GM12878 (cell line): Measurements from ENCODE around the gene HDAC3. TPM values are rescaled to one million over a fixed set of nuclear protein-coding genes. Genes with fewer than 3 reads are reported as not detected.

ENCODE experiments used
- ATAC-seq: fragments of 200-7000 bp; cut with Tn5 transposase; 3 replicates; pipeline ENCODE4 v1.9.1; 2020; ENCODE audit warnings: mild to moderate bottlenecking, moderate library complexity
- BruUV-seq: library from RNA; stranded (reverse); fragments of 400-500 nt; replicated peaks from 2 replicates; lab custom pipeline; 2021; lab: Mats Ljungman, UMichigan
- CTCF ChIA-PET: fragments of 300-600 bp; sonication (Branson Sonifier 250); formaldehyde crosslinking; extraction: SDS; loops from one replicate; lab custom pipeline; 2021; ENCODE audit warnings: inconsistent platforms; lab: Yijun Ruan, JAX
- POLR2A ChIA-PET: fragments of 350-600 bp; formaldehyde crosslinking; extraction: SDS; loops from one replicate; lab custom pipeline; 2021; ENCODE audit warnings: inconsistent platforms; lab: Charles Lee
- RAD21 ChIA-PET: fragments of 300-600 bp; sonication (Branson Sonifier 250); formaldehyde crosslinking; loops from one replicate; lab custom pipeline; 2023; ENCODE audit warnings: antibody characterized with exemption; ENCODE audit not compliant: unreplicated experiment; lab: Charles Lee
- SMC1A ChIA-PET: fragments of 300-600 bp; sonication (Branson Sonifier 250); formaldehyde crosslinking; loops from one replicate; lab custom pipeline; 2023; ENCODE audit not compliant: unreplicated experiment, uncharacterized antibody; lab: Charles Lee
- DNase-seq: peaks from one replicate; pipeline ENCODE4 v3.0.0-alpha.2; 2011; ENCODE audit warnings: low read depth, low spot score
- FAIRE-seq: peaks from 3 replicates; lab custom pipeline; 2011; peaks lifted over from hg19 to GRCh38; lab: Jason Lieb, UNC
- H2AFZ ChIP-seq: 2 replicates; pipeline ENCODE4 v1.6.0; 2011; ENCODE audit warnings: low read depth, low read length, control low read depth; ENCODE audit not compliant: control insufficient read depth
- H3K27ac ChIP-seq: 2 replicates; pipeline ENCODE4 v1.5.1; 2011; ENCODE audit warnings: control low read depth; ENCODE audit not compliant: control insufficient read depth, insufficient read depth
- H3K27me3 ChIP-seq, 2 experiments: replicated peaks in 1 of 2; 2 replicates each; pipeline versions ENCODE4 v1.6.0 to v1.6.1; 2011; ENCODE audit warnings: low read length in 1 of 2; ENCODE audit not compliant: control insufficient read depth in 2 of 2, insufficient read depth in 2 of 2
- H3K36me3 ChIP-seq, 2 experiments: 2 replicates each; pipeline ENCODE4 v1.5.1; 2011; ENCODE audit warnings: low read length in 1 of 2; ENCODE audit not compliant: control insufficient read depth in 2 of 2, insufficient read depth in 2 of 2
- H3K4me1 ChIP-seq: 2 replicates; pipeline ENCODE4 v1.6.1; 2011; ENCODE audit warnings: mild to moderate bottlenecking, low read length, moderate library complexity, mixed read lengths; ENCODE audit not compliant: control insufficient read depth, insufficient read depth
- H3K4me2 ChIP-seq: 2 replicates; pipeline ENCODE4 v1.6.0; 2011; ENCODE audit warnings: control low read depth; ENCODE audit not compliant: control insufficient read depth, insufficient read depth
- H3K4me3 ChIP-seq: fragments of 200-600 bp; sonication (generic); 2 replicates; pipeline ENCODE4 v1.5.1; 2016
- H3K79me2 ChIP-seq: 2 replicates; pipeline ENCODE4 v1.6.0; 2011; ENCODE audit warnings: low read length; ENCODE audit not compliant: control insufficient read depth, insufficient read depth
- H3K9ac ChIP-seq: 2 replicates; pipeline ENCODE4 v1.8.0; 2011; ENCODE audit warnings: low read length, control low read depth, mixed read lengths; ENCODE audit not compliant: control insufficient read depth, insufficient read depth
- H3K9me3 ChIP-seq: replicated peaks from 3 replicates; pipeline ENCODE4 v1.5.1; 2011; ENCODE audit warnings: mild to moderate bottlenecking, low read length; ENCODE audit not compliant: control insufficient read depth, insufficient read depth
- H4K20me1 ChIP-seq: 2 replicates; pipeline ENCODE4 v1.6.0; 2011; ENCODE audit not compliant: control insufficient read depth, insufficient read depth
- BRCA1 ChIP-seq: IDR thresholded peaks from 2 replicates; pipeline ENCODE4 v1.6.1; 2011; ENCODE audit warnings: low read depth, low read length, improper control_type of control experiment
- CBX5 ChIP-seq: sonication (generic); IDR thresholded peaks from 2 replicates; pipeline ENCODE4 v1.6.1; 2016; ENCODE audit warnings: low read depth, moderate library complexity, mild to moderate bottlenecking, inconsistent platforms
- EGR1 ChIP-seq, 2 experiments: IDR thresholded peaks; 1 replicate in 1 of 2; 2 replicates in 1 of 2; pipeline ENCODE4 v1.6.1; 2011 to 2012; ENCODE audit warnings: low read depth in 2 of 2, low read length in 2 of 2, borderline replicate concordance in 1 of 2, mild to moderate bottlenecking in 1 of 2, moderate library complexity in 1 of 2
- GABPA ChIP-seq: IDR thresholded peaks from 2 replicates; pipeline ENCODE4 v1.6.1; 2014; ENCODE audit warnings: antibody characterized with exemption, low read depth, mild to moderate bottlenecking, inconsistent platforms
- HDGF ChIP-seq: fragments of 450-650 bp; IDR thresholded peaks from 2 replicates; pipeline ENCODE4 v1.6.1; 2016; ENCODE audit warnings: antibody characterized with exemption
- JUND ChIP-seq: IDR thresholded peaks from 2 replicates; pipeline ENCODE4 v1.6.1; 2012; ENCODE audit warnings: low read depth, mild to moderate bottlenecking, low read length, improper control_type of control experiment, moderate library complexity
- RB1 ChIP-seq: fragments of 450-650 bp; formaldehyde crosslinking; IDR thresholded peaks from 2 replicates; pipeline ENCODE4 v1.6.1; 2017; ENCODE audit warnings: mild to moderate bottlenecking, borderline replicate concordance
- RBBP5 ChIP-seq: fragments of 200-600 bp; sonication (generic); conservative IDR thresholded peaks from 2 replicates; pipeline ENCODE4 v1.6.1; 2016
- RFX5 ChIP-seq: IDR thresholded peaks from 2 replicates; pipeline ENCODE4 v1.6.1; 2011; ENCODE audit warnings: low read depth, low read length, improper control_type of control experiment
- SREBF1 ChIP-seq: IDR thresholded peaks from 2 replicates; pipeline ENCODE4 v1.6.1; 2012; ENCODE audit warnings: mild to moderate bottlenecking, low read length
- STAT1 ChIP-seq: fragments of 450-650 bp; conservative IDR thresholded peaks from 2 replicates; pipeline ENCODE4 v1.6.1; 2014; ENCODE audit warnings: antibody characterized with exemption, mild to moderate bottlenecking
- TCF7 ChIP-seq: IDR thresholded peaks from 2 replicates; pipeline ENCODE4 v1.6.1; 2014; ENCODE audit warnings: antibody characterized with exemption, borderline replicate concordance
- YY1 ChIP-seq: IDR thresholded peaks from 2 replicates; pipeline ENCODE4 v1.6.1; 2011; ENCODE audit warnings: low read depth, mild to moderate bottlenecking, low read length
- WGBS: methylation state at CpG from one replicate; pipeline ENCODE4 v1.1.6; 2016; ENCODE audit warnings: low lambda C conversion rate; ENCODE audit not compliant: insufficient replicate concordance, insufficient coverage; ENCODE audit errors: missing lambda C conversion rate; 5-methylcytosine and 5-hydroxymethylcytosine counted together
- in situ Hi-C: fragments of 300-500 bp; cut with MboI; formaldehyde crosslinking; loops from 9 replicates; pipeline ENCODE4 v1.14.3; 2018; ENCODE audit warnings: mixed read lengths
- intact Hi-C: fragments of 100-400 bp; cut with micrococcal nuclease; formaldehyde crosslinking; loops from one replicate; pipeline ENCODE4 v1.14.2; 2022; ENCODE audit not compliant: unreplicated experiment
- polyA plus RNA-seq, 11 experiments: library from polyadenylated mRNA; depleted of rRNA in 4 of 11; unstranded in 6 of 11; stranded (reverse) in 5 of 11; fragments of >200 nt; fragmentation: Nextera tagmentation in 4 of 11; fragmentation: Illumina TruSeq in 1 of 11; extraction: Ambion mirVana in 4 of 11; extraction: Trizol in 1 of 11; gene quantifications; 1 replicate in 1 of 11; 2 replicates in 10 of 11; pipeline versions ENCODE4 v1.2.1 to v1.2.3, GENCODE V29; 2011 to 2016; ENCODE audit warnings: inconsistent platforms in 2 of 11, missing spikeins in 2 of 11, low read depth in 1 of 11
- total RNA-seq, 4 experiments: library from RNA; depleted of rRNA in 3 of 4; stranded (reverse); fragments of >200 nt in 3 of 4; fragmentation: Illumina TruSeq in 1 of 4; extraction: Trizol in 1 of 4; gene quantifications; 2 replicates each; pipeline versions ENCODE4 v1.2.1 to v1.2.3, GENCODE V29; 2013 to 2021
- TF ChIP-seq, protein P1 (sequence below): fragments of 450-650 bp; IDR thresholded peaks from 2 replicates; pipeline ENCODE4 v1.6.1; 2017; ENCODE audit warnings: mild to moderate bottlenecking, moderate library complexity
- TF ChIP-seq, protein P2 (sequence below): fragments of 150-350 bp; IDR thresholded peaks from 2 replicates; pipeline ENCODE4 v1.6.1; 2016; ENCODE audit warnings: low read depth, low read length
- TF ChIP-seq, protein P3 (sequence below): IDR thresholded peaks from 2 replicates; pipeline ENCODE4 v1.6.1; 2011; ENCODE audit warnings: low read depth, low read length, improper control_type of control experiment, borderline replicate concordance

The HDAC3 gene
- total and polyA plus RNA-seq, 10 of the 15 experiments (the other 5 are each of a cell fraction or from before 2014, with no cell fraction given) = 62.2 to 140 (median 112) TPM

DNA sequence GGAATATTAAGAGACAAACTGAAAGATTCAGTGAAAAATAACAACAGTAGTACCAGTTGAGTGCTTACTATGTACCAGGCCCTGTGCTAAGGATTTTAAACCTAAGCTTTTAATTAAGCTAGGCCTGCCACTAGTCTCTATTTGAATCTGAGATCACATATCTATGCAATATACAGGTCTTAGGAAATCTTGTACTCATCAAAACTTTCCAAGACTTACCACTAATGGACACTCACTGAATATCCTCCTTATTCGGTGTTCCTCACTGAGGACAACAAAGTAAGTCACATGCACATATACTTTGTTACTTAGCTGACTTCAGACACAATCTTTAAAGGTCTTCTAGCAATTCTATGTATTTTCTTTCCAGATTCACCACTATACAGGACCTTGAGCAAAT is 50.4 kb downstream of the HDAC3 start:
- DNase-seq = no peak
- no peak for ATAC-seq
- POLR2A ChIA-PET = no interaction called here
- peaks cover 15% of the 10 kb centered on the region for H3K4me1 ChIP-seq
- H3K36me3 ChIP-seq = peaks cover 2 to 39% of the 10 kb centered on the region in 2 experiments
- no peak overlapping the region for H3K9ac ChIP-seq
- no peak for TF ChIP-seq RBBP5
- no peak for TF ChIP-seq YY1
- TF ChIP-seq, protein P1, sequence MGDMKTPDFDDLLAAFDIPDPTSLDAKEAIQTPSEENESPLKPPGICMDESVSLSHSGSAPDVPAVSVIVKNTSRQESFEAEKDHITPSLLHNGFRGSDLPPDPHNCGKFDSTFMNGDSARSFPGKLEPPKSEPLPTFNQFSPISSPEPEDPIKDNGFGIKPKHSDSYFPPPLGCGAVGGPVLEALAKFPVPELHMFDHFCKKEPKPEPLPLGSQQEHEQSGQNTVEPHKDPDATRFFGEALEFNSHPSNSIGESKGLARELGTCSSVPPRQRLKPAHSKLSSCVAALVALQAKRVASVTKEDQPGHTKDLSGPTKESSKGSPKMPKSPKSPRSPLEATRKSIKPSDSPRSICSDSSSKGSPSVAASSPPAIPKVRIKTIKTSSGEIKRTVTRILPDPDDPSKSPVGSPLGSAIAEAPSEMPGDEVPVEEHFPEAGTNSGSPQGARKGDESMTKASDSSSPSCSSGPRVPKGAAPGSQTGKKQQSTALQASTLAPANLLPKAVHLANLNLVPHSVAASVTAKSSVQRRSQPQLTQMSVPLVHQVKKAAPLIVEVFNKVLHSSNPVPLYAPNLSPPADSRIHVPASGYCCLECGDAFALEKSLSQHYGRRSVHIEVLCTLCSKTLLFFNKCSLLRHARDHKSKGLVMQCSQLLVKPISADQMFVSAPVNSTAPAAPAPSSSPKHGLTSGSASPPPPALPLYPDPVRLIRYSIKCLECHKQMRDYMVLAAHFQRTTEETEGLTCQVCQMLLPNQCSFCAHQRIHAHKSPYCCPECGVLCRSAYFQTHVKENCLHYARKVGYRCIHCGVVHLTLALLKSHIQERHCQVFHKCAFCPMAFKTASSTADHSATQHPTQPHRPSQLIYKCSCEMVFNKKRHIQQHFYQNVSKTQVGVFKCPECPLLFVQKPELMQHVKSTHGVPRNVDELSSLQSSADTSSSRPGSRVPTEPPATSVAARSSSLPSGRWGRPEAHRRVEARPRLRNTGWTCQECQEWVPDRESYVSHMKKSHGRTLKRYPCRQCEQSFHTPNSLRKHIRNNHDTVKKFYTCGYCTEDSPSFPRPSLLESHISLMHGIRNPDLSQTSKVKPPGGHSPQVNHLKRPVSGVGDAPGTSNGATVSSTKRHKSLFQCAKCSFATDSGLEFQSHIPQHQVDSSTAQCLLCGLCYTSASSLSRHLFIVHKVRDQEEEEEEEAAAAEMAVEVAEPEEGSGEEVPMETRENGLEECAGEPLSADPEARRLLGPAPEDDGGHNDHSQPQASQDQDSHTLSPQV = no peak
- no peak for TF ChIP-seq RB1
- no peak for TF ChIP-seq EGR1 (IDR thresholded peaks at IDR 0.05; ENCODE audit: borderline replicate concordance in 1 of 2, low read depth in 2 of 2, low read length in 2 of 2)
- no peak for TF ChIP-seq TCF7
- no peak for TF ChIP-seq HDGF
- TF ChIP-seq, protein P2, sequence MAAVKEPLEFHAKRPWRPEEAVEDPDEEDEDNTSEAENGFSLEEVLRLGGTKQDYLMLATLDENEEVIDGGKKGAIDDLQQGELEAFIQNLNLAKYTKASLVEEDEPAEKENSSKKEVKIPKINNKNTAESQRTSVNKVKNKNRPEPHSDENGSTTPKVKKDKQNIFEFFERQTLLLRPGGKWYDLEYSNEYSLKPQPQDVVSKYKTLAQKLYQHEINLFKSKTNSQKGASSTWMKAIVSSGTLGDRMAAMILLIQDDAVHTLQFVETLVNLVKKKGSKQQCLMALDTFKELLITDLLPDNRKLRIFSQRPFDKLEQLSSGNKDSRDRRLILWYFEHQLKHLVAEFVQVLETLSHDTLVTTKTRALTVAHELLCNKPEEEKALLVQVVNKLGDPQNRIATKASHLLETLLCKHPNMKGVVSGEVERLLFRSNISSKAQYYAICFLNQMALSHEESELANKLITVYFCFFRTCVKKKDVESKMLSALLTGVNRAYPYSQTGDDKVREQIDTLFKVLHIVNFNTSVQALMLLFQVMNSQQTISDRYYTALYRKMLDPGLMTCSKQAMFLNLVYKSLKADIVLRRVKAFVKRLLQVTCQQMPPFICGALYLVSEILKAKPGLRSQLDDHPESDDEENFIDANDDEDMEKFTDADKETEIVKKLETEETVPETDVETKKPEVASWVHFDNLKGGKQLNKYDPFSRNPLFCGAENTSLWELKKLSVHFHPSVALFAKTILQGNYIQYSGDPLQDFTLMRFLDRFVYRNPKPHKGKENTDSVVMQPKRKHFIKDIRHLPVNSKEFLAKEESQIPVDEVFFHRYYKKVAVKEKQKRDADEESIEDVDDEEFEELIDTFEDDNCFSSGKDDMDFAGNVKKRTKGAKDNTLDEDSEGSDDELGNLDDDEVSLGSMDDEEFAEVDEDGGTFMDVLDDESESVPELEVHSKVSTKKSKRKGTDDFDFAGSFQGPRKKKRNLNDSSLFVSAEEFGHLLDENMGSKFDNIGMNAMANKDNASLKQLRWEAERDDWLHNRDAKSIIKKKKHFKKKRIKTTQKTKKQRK = no peak
- no peak for TF ChIP-seq JUND
- TF ChIP-seq CBX5 = no peak
- no peak for TF ChIP-seq GABPA
- no peak for TF ChIP-seq BRCA1
- no peak for TF ChIP-seq STAT1
- TF ChIP-seq, protein P3, sequence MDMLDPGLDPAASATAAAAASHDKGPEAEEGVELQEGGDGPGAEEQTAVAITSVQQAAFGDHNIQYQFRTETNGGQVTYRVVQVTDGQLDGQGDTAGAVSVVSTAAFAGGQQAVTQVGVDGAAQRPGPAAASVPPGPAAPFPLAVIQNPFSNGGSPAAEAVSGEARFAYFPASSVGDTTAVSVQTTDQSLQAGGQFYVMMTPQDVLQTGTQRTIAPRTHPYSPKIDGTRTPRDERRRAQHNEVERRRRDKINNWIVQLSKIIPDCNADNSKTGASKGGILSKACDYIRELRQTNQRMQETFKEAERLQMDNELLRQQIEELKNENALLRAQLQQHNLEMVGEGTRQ = no peak
- TF ChIP-seq RFX5 = no peak
- no peak for TF ChIP-seq SREBF1
- H3K27me3 ChIP-seq = no peaks in the 10 kb centered on the region
- in situ Hi-C loops = no loop called here
- RAD21 ChIA-PET = no interaction called here
- SMC1A ChIA-PET = no interaction called here
- peaks cover 19% of the 10 kb centered on the region for H3K79me2 ChIP-seq
- WGBS = 100% methylated on average over 1 of the region's 1 CpG
- intact Hi-C loops = no loop called here
- no peak overlapping the region for H3K4me2 ChIP-seq
- no peaks in the 10 kb centered on the region for H4K20me1 ChIP-seq
- CTCF ChIA-PET = interaction anchor here (0.8 kb wide), 1 partner anchor 18 kb away, joined by 3 read pairs; no protein-coding TSS in a partner anchor
- no peak overlapping the region for H2AFZ ChIP-seq
- BruUV-seq = no TSS peak
- H3K27ac ChIP-seq = no peak overlapping the region
- no peaks in the 10 kb centered on the region for H3K9me3 ChIP-seq
- no peak for FAIRE-seq
- no peak overlapping the region for H3K4me3 ChIP-seq
